Heart left ventricle (tissue), 13 donors: ENCODE results near the gene AP3S1.

ENCODE experiments used
- CTCF ChIP-seq, 12 donors: fragments of 200-600 bp; sonication (generic) in 4 of 12; IDR thresholded peaks; one replicate each; pipeline versions ENCODE4 v1.5.0 to v1.8.0; 2018 to 2022; ENCODE audit warnings: antibody characterized with exemption in 12 of 12, mild to moderate bottlenecking in 5 of 12
- POLR2A ChIP-seq, 2 donors: fragments of 450-650 bp; IDR thresholded peaks; one replicate each; pipeline ENCODE4 v1.6.1; 2017; ENCODE audit warnings: antibody characterized with exemption in 2 of 2, mild to moderate bottlenecking in 2 of 2, moderate library complexity in 2 of 2
- donor health status: ischemic (EF 13 %, LVEDD 7.1; RV severe dilation, severe dysfunction).
- donor health status: DM: no; HTN: yes; CAD: no.
- donor health status: DM: no; HTN: no; CAD: no.
- donor health status: ischemic (EF 25% LVEDD 6.9; RV normal size, moderate dysfunction).
- donor health status: ischemic (EF 25% LVEDD 5.7; RV mildly dilated, moderate dysfunction).
- donor health status: ischemic (EF 35%, LVEDD 5.7; RV mildly dilated, moderate dysfunction).
- donor health status: nonischemic (EF 11% LVEDD 7.7; RV severe dilation, severe dysfunction).
- donor health status: DM: yes; HTN: yes; CAD: no.
- donor health status: PGD.
- donor health status: ischemic (EF 29% LVEDD 5.4; RV normal size, mild dysfunction).
- donor health status: nonischemic (EF 23%, LVEDD 6.1; RV moderate dilation, normal function).

GRCh38 chr5:115963566-115963965 is 121.8 kb downstream of the AP3S1 start:
- no peak for TF ChIP-seq CTCF (IDR thresholded peaks at IDR 0.05)
- no peak for TF ChIP-seq POLR2A (IDR thresholded peaks at IDR 0.05)
